Measurements from ENCODE around the gene VSX1.

The VSX1 gene

GRCh38 chr20:25087186-25087929 is 5.4 kb upstream of the VSX1 start:
- DNase-seq: no peak

GRCh38 chr20:25085756-25086495 is 4.0 kb upstream of the VSX1 start:
- no peak for DNase-seq

GRCh38 chr20:25084626-25085187 is 2.8 kb upstream of the VSX1 start:
- DNase-seq: no peak

GRCh38 chr20:25083773-25084625 is 2.1 kb upstream of the VSX1 start:
- no peak for DNase-seq

GRCh38 chr20:25083141-25083772 is 1.3 kb upstream of the VSX1 start:
- DNase-seq: no peak

GRCh38 chr20:25082498-25082873 is 545 bp upstream of the VSX1 start:
- DNase-seq: no peak

GRCh38 chr20:25081065-25081729 is 744 bp downstream of the VSX1 start:
- peak; percentile 29 for DNase-seq

GRCh38 chr20:25079171-25079570 is 2.8 kb downstream of the VSX1 start:
- DNase-seq: no peak

GRCh38 chr20:25078662-25079061 is 3.3 kb downstream of the VSX1 start:
- no peak for DNase-seq

GRCh38 chr20:25077610-25078169 is 4.3 kb downstream of the VSX1 start:
- DNase-seq: no peak

GRCh38 chr20:25076731-25077609 is 5.0 kb downstream of the VSX1 start:
- DNase-seq: no peak

- DNase-seq: no peak
These were observed 5.7 kb downstream of the VSX1 start for GRCh38 chr20:25076201-25076600.

GRCh38 chr20:25073544-25073943 is 8.4 kb downstream of the VSX1 start:
- no peak for DNase-seq

GRCh38 chr20:25072226-25072811 is 9.6 kb downstream of the VSX1 start:
- no peak for DNase-seq

GRCh38 chr20:25071734-25072133 is 10.2 kb downstream of the VSX1 start:
- DNase-seq: no peak

- no peak for DNase-seq
These were observed 11.0 kb downstream of the VSX1 start for GRCh38 chr20:25070821-25071473.

- no peak for DNase-seq
These were observed 14.6 kb downstream of the VSX1 start for GRCh38 chr20:25067102-25067987.

- DNase-seq: no peak
These were observed 15.6 kb downstream of the VSX1 start for GRCh38 chr20:25066386-25066785.

Data from T-helper 9 cell (primary cell).